OCI-LY3 (cell line): ENCODE results near the gene PITPNM1.
"Not testable (repeated sequence)": the region's sequence is repeated elsewhere in the genome, so short reads cannot be mapped to it uniquely, and the experiment has no call there.

ENCODE experiments used
- H2AFZ ChIP-seq: fragments of 200-600, 300-600 bp; shearing (Covaris generic); 2 replicates; pipeline ENCODE4 v1.6.0; 2014; ENCODE audit warnings: antibody characterized with exemption, low read depth, low read length
- H3K27ac ChIP-seq: fragments of 200-600, 300-600 bp; sonication (generic); 2 replicates; pipeline ENCODE4 v1.5.1; 2014; ENCODE audit warnings: mild to moderate bottlenecking, low read length, moderate library complexity, mixed read lengths
- H3K27me3 ChIP-seq: fragments of 200-600, 300-600 bp; sonication (generic); 2 replicates; pipeline ENCODE4 v1.6.1; 2014; ENCODE audit warnings: low read depth, low read length, mixed read lengths
- H3K36me3 ChIP-seq: fragments of 200-600, 300-600 bp; sonication (generic); replicated peaks from 2 replicates; pipeline ENCODE3; 2014; ENCODE audit warnings: low read depth, low read length, mixed read lengths
- H3K4me1 ChIP-seq: fragments of 300-600, 200-600 bp; sonication (generic); 2 replicates; pipeline ENCODE4 v1.6.1; 2014; ENCODE audit warnings: low read length, mixed read lengths
- H3K4me2 ChIP-seq: fragments of 200-600, 300-600 bp; sonication (generic); 2 replicates; pipeline ENCODE4 v1.6.1; 2014; ENCODE audit warnings: low read length, mixed read lengths
- H3K4me3 ChIP-seq: fragments of 300-600, 200-600 bp; sonication (generic); 2 replicates; pipeline ENCODE4 v1.5.1; 2014; ENCODE audit warnings: antibody characterized with exemption, mild to moderate bottlenecking, low read length, moderate library complexity
- H3K79me2 ChIP-seq: fragments of 300-600, 200-600 bp; shearing (Covaris generic); 2 replicates; pipeline ENCODE4 v1.6.1; 2014; ENCODE audit warnings: mild to moderate bottlenecking, low read length, mixed read lengths
- H3K9ac ChIP-seq: fragments of 300-600, 200-600 bp; shearing (Covaris generic); 2 replicates; pipeline ENCODE4 v1.6.0; 2014; ENCODE audit warnings: mild to moderate bottlenecking, low read length, moderate library complexity
- H3K9me3 ChIP-seq: fragments of 200-600, 300-600 bp; shearing (Covaris generic); 2 replicates; pipeline ENCODE4 v1.6.1; 2014; ENCODE audit warnings: low read length, mixed read lengths; ENCODE audit not compliant: insufficient read depth
- H4K20me1 ChIP-seq: fragments of 200-600, 300-600 bp; sonication (generic); 2 replicates; pipeline ENCODE4 v1.6.1; 2016; ENCODE audit warnings: low read length, mixed read lengths; ENCODE audit not compliant: insufficient read depth
- CTCF ChIP-seq: fragments of 200-600, 300-600 bp; sonication (generic); IDR thresholded peaks from 2 replicates; pipeline ENCODE4 v1.5.1; 2014; ENCODE audit warnings: antibody characterized with exemption, low read length, low read depth
- EZH2phosphoT487 ChIP-seq: fragments of 200-600 bp; shearing (Covaris generic); IDR thresholded peaks from 2 replicates; pipeline ENCODE4 v1.6.1; 2018; ENCODE audit warnings: antibody characterized with exemption, mixed run types, low read depth

PITPNM1 gene

GRCh38 chr11:67514116-67514515, 9.0 kb upstream of the PITPNM1 start:
- no peak overlapping the region for H3K4me3 ChIP-seq
- H3K9me3 ChIP-seq: no peaks in the 10 kb centered on the region
- no peak overlapping the region for H2AFZ ChIP-seq
- H3K79me2 ChIP-seq: no peaks in the 10 kb centered on the region
- H3K4me2 ChIP-seq: no peak overlapping the region
- H3K4me1 ChIP-seq: peaks cover 2% of the 10 kb centered on the region
- no peak overlapping the region for H3K9ac ChIP-seq
- no peak for TF ChIP-seq EZH2phosphoT487
- no peak for TF ChIP-seq CTCF
- no peaks in the 10 kb centered on the region for H3K36me3 ChIP-seq
- H3K27me3 ChIP-seq: peaks cover 18% of the 10 kb centered on the region
- no peak overlapping the region for H3K27ac ChIP-seq
- H4K20me1 ChIP-seq: no peaks in the 10 kb centered on the region

- H3K4me2 ChIP-seq, H4K20me1 ChIP-seq, H3K9me3 ChIP-seq, H3K36me3 ChIP-seq, H3K4me3 ChIP-seq, H3K27ac ChIP-seq, H3K79me2 ChIP-seq, H3K9ac ChIP-seq, H2AFZ ChIP-seq: not testable (repeated sequence)
- Histone ChIP-seq H3K4me1 (peaks cover 12% of the 10 kb centered on the region), H3K27me3 (peaks cover 18% of the 10 kb centered on the region)
Measured at GRCh38 chr11:67511558-67511957, 6.4 kb upstream of the PITPNM1 start.

GRCh38 chr11:67510023-67510345, 4.8 kb upstream of the PITPNM1 start:
- Histone ChIP-seq H3K36me3 (no peaks in the 10 kb centered on the region), H3K27me3 (peaks cover 10% of the 10 kb centered on the region), H3K4me3 (no peak overlapping the region), H3K4me2 (no peak overlapping the region), H2AFZ (no peak overlapping the region), H3K4me1 (peaks cover 24% of the 10 kb centered on the region), H3K9ac (no peak overlapping the region), H3K27ac (no peak overlapping the region), H4K20me1 (no peaks in the 10 kb centered on the region), H3K79me2 (peaks cover 10% of the 10 kb centered on the region), H3K9me3 (no peaks in the 10 kb centered on the region)
- TF ChIP-seq EZH2phosphoT487 (no peak), CTCF (no peak)

DNA sequence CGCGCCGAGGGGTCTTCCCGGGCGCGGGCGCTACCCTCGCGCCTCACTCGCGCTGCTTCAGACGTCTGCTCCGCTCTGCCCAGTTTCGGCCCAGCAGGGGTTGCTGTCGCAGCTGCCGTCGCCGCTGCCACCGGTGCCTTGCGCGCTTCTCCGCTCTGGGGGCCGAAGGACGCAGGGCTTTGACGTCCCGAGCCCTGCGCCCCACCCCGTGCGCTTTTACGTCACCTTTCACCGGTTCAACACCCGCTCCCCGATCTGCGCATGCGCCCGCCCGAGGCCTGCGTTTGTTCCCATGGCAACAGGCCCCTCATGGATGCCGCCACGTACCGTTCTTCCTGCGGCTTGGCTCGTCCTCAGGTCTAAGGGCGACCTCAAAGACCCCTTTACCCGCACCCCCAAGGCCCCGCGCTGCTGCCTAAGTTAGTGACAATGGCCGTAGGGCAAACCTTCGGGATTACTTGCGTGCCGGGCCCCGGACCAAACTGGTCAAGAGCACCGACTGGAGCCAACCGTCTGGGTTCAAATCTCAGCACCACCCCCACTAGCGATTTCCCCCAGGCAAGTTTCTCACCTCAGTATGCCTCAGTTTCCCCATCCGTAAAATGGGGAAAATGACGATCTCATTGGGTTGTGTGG, 3.4 kb upstream of the PITPNM1 start:
- H3K9ac ChIP-seq: peak overlapping the region; percentile 74

DNA sequence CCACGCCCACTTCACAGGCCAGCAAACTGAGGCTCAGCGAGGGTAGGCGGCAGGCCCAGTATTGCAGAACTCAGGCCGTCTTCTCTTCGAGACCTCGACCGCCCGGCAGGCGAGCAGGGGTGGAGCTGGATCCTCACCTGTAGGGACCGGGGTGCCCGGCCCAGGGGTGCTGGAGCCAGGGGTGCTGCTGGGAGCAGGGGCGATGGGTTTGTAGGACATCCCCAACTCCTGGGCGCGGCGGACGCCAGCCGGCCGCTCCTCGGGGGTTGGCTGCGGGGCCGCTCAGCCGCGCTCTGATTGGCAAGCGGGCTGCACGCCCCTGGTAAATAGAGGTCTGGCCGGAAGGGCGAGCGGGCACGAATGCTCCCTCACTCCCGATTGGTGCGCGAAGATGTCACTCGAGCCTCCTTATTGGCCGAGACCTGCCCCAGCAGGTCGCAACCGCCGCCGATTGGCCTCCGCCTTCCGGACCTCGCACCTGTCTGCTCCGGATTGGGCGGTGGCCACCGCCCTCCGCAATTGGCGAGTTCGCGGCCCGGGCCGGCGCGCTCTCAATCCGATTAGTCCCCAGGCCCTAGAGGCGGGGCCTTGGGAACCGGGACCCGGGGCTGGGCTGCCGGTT, 2.8 kb upstream of the PITPNM1 start, which contains the start of gene CDK2AP2:
TSS of gene CDK2AP2 (minus strand) at position 299 of the 622 bp plus-strand sequence. CDS start at position 219, 80 bp downstream.
- Histone ChIP-seq H3K4me1 (peaks cover 30% of the 10 kb centered on the region), H3K79me2 (peaks cover 26% of the 10 kb centered on the region), H3K9ac (peak within 1 kb of the TSS; percentile 74), H3K4me2 (peak within 1 kb of the TSS; percentile 95), H3K4me3 (peak within 1 kb of the TSS; percentile 82), H4K20me1 (peaks cover 11% of the 10 kb centered on the region), H3K36me3 (peaks cover 2% of the 10 kb centered on the region), H3K27ac (peak within 1 kb of the TSS; percentile 73), H3K27me3 (peaks cover 3% of the 10 kb centered on the region; the same call in 1 of the 2 replicates), H2AFZ (peak within 1 kb of the TSS; percentile 86), H3K9me3 (no peaks in the 10 kb centered on the region)
- no peak for TF ChIP-seq EZH2phosphoT487
- TF ChIP-seq CTCF: no peak

More for the DNA sequence above, 3.4 kb upstream of the PITPNM1 start:
- no peak for TF ChIP-seq EZH2phosphoT487
- Histone ChIP-seq H3K36me3 (no peaks in the 10 kb centered on the region), H2AFZ (peak overlapping the region; percentile 86), H3K79me2 (peaks cover 24% of the 10 kb centered on the region), H3K4me1 (peaks cover 29% of the 10 kb centered on the region), H3K4me3 (peak overlapping the region; percentile 82), H3K4me2 (peak overlapping the region; percentile 95), H4K20me1 (peaks cover 5% of the 10 kb centered on the region; the same call in 1 of the 2 replicates), H3K27me3 (peaks cover 3% of the 10 kb centered on the region; the same call in 1 of the 2 replicates), H3K9me3 (no peaks in the 10 kb centered on the region), H3K27ac (peak overlapping the region; percentile 73)
